DMS79 treated with DMSO at 0.1 percent for 48 hours (cell line): ENCODE data around the gene AXIN1.
A peak's percentile ranks its signal among the peaks of the same experiment; 100 is the strongest.
"Not testable (repeated sequence)": the region's sequence is repeated elsewhere in the genome, so short reads cannot be mapped to it uniquely, and the experiment has no call there.

Experiments
- DNase-seq: peaks from one replicate; lab custom pipeline; 2025; lab: John Stamatoyannopoulos, UW

AXIN1 gene

GRCh38 chr16:352547-353403, at the start of gene AXIN1:
AXIN1 (minus strand) TSS chr16:352723; CDS start chr16:347025, 5,698 bp downstream.
- DNase-seq = peak; percentile 93

DNA sequence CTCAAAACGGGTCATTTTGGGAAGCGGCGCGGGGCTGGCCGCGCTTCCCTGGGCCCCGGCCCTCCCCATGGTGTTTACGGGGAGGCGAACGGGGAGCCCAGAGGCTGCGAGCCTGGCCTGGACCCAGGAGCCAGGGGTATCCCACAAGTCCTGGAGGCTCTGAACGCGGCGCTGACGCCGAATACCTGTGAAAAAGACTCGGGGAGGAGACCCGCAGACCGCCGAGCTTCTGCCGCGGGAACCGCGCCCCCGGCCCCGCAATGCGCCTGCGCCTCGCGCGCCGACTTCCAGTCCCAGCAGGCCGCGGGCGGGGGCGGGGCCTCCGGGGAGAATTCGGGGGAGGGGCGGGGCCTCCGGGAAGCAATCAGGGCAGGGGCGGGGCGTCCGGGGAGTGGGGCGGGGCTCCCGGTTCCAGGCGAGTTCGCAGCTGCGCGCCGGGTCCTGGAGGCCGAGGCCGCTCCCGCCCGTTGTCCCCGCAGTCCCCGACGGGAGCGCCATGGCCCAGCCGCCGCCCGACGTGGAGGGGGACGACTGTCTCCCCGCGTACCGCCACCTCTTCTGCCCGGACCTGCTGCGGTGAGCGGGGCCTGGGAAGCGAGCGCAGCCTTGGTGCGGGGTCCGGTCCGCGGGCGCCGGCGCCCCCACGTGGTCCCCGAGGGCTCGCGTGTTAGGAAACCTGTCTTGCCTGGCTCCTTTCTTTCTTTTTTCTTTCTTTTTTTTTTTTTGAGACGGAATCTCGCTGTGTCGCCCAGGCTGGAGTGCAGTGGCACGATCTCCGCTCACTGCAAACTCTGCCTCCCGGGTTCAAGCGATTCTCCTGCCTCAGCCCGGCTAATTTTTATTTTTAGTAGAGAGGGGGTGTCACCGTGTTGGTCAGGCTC, 49.2 kb upstream of the AXIN1 start, which contains the start of gene DECR2:
TSS of gene DECR2 (plus strand) at position 418 of the 881 bp plus-strand sequence. CDS start at position 497, 79 bp downstream.
- peak; percentile 60 for DNase-seq

DNA sequence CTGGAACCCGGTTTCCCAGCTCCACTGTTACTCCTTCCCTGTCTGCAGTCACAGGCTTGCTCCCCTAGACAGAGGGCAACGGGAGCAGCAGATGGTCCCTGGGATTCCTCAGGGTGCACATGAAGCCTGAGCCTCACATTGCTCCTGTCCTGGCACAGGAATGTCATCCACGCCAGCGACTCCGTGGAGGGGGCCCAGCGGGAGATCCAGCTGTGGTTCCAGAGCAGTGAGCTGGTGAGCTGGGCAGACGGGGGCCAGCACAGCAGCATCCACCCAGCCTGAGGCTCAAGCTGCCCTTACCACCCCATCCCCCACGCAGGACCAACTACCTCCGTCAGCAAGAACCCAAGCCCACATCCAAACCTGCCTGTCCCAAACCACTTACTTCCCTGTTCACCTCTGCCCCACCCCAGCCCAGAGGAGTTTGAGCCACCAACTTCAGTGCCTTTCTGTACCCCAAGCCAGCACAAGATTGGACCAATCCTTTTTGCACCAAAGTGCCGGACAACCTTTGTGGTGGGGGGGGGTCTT, 47.6 kb upstream of the AXIN1 start:
- DNase-seq = no peak

DNA sequence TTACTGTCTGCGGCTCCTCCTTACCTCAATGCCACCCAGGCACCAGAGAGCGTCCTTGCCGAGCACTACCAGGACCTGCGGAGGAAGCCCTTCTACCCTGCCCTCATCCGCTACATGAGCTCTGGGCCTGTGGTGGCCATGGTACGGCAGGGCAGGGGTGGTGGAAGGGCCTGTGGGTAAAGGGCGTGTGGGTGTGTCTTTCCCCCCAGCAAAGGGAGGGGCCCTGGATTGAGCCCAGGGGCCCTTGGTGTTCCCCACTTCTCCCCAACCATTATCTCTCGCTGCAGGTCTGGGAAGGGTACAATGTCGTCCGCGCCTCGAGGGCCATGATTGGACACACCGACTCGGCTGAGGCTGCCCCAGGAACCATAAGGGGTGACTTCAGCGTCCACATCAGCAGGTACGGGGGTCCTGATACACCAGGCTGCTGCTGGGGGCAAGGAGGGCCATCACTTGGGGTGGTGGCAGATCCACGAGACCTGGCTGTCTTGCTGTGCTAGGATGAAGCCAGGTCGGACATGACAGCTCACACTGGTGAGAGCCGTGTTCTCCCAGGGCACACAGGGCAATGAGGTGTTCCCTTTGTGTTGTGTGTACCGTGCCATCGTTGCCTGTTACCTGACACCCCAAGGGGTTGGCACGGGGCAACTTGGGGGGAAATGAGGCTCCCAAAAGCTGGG, 47.0 kb upstream of the AXIN1 start:
- no peak for DNase-seq

DNA sequence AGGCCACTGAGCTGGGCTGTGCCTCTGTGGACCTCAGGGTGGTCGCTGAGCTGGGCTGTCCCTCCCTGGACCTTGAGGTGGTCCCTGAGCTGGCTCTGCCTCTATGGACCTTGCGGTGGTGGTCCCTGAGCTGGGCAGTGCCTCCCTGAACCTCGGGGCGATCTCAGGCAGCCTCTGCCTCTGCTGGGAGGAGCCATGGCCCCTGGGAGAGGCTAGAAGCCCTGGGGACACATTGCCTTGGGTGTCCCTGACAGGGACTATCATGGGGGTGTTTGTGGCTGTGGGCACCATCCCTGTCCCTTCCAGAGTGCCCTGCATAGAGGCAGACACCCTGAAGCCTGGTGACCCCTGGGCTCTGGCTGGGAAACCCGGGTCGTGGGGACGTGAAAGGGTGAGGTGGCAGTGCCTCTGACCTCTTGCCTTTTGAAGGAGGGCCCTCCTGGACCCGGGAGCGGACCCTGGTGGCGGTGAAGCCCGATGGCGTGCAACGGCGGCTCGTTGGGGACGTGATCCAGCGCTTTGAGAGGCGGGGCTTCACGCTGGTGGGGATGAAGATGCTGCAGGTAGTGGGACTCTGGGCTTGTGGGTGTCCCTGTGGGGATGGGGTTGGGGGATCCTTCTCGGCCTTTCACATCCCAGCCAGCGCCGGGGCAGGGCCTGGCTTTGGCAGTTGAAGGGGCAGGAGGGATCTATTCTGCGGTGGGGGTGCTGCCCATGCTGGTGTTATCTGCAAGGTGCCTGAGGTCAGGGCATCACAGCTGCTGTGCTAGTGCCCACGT, 46.2 kb upstream of the AXIN1 start:
- DNase-seq = no peak

DNA sequence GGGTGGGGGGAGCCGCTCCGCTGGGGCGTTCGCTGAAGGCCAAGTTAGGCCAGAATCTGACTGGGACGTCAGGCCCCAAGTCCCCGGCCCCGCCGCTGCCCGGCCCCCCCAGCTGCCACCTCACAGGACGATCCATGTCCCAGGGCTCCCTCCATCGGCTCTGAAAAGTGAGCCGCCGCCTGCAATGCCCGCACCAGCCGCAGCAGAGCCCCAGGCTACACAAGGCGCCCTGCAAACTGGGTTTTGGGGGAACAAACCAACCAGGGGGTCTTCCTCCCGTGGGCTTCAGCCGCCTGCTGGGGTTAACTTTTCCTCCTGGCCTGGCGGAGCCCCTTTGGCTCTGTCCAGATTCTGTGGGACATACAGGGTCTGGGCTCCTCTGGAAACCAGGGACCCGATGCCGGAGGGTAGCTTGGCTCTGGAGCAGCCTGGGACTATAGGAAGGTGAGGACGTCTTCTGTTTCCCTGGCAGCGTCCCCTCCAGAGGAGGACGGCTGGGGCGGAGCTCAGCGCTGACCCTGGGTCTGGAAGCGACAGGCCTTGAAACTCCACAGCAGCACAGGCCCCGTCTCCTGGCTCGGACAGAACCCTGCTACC, 45.3 kb upstream of the AXIN1 start:
- no peak for DNase-seq

DNA sequence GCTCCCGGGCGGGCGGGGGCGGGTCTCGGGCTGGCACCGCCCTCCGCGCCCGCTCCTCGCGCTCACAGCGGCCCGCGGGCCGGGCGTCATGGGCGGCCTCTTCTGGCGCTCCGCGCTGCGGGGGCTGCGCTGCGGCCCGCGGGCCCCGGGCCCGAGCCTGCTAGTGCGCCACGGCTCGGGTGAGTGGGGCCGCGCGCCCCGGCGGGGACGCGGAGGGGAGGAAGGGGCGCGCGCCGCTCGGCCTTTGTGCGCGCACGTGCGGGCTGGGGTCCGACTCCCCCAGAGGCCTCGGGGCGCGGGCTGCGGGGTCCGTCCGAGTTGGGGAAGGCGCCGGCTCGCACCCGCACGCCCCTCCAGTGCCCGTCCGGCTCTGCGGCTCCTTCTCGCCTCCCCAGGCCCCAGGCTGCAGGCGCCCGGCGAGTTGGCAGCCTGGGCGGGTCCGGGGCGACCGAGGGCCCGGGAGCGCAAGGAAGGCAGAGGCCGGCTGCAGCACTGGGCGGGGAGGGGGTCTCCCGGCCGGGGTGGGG, 44.7 kb upstream of the AXIN1 start, which contains the start of gene NME4:
TSS of gene NME4 (plus strand) at position 65 of the 527 bp plus-strand sequence. CDS start at position 89, 24 bp downstream.
- no peak for DNase-seq

- peak; percentile 64 for DNase-seq
Observed at GRCh38 chr16:396605-397004, 44.1 kb upstream of the AXIN1 start.

GRCh38 chr16:396199-396598, 43.7 kb upstream of the AXIN1 start:
- peak; percentile 29 for DNase-seq

- DNase-seq = no peak
Observed at GRCh38 chr16:392450-393030, 40.0 kb upstream of the AXIN1 start.

DNA sequence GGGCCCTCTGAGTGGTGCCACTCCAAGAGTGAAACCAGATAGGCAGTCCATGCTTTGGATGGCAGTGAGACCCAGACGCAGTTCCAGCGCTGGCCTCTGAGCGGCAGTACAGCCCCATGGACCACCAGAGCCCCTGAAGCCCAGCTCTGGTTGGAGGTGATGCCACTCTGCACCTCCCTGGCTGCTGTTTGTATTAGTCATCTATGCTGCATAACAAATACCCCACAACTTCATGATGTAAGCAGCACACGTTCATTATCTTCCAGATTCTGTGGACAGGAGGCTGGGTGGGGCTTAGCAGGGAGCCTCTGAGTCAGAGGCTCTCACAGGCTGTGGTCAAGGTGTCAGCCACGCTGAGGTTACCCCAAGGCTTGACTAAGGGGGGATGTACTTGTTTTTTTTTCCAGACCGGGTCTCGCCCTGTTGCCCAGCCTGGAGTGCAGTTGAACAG, 39.4 kb upstream of the AXIN1 start:
- peak; percentile 20 for DNase-seq

DNA sequence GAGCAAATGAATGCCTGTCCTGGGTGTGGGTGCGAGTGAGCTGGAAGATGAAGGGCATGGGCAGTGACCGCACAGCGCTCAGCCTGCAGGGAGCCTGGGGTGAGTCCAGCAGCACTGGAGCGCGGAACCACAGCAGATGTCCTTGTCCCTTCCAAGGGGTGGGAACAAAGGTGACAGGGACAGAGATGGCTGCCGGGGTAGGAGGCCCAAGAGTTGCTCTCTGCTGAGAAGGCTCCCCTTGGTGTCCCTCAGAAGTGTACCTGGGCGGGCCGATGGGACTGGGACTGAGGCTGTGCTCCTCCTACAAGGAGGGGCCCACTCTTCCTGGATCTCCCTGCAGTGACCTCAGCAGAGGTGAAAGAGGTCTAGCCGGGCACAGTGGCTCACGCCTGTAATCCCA, 36.8 kb upstream of the AXIN1 start:
- no peak for DNase-seq

- DNase-seq = not testable (repeated sequence)
Observed at GRCh38 chr16:387761-388666, 35.5 kb upstream of the AXIN1 start.

GRCh38 chr16:386641-387156, 34.2 kb upstream of the AXIN1 start:
- DNase-seq = no peak

DNA sequence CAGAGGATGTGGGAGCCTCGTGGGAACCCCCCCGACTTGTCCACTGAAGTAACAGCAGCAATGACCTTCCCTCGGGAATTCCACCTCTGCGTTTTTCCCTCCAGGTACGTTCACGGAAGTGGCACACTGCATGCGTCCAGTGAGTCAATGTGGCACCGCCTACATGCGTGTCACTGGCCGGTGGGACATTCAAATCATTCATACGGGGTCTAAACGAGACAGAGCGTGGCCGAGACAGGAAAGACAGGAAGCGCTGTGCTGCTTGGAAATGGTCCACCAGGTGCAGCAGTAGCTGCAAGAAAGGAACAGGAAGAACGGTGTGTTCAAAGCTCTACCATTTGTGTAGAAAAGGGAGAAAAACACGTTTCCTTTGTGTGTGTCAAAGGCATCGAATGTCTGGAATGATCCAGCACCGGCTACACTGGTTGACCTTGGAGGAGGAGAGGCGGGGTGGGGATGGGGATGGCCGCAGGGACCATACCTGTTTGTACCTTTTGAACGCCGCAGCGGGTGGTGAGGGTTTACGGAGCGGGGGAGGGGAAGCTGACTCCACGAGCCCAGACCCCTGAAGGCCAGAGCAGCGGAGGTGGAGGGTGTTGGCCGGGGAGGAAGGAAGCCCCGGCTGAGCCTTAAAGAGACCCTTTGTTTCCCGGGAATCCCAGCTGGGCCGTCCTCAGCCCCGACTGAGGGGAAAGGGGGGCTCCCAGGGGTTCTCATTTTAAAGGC, 31.0 kb upstream of the AXIN1 start:
- DNase-seq = no peak

DNA sequence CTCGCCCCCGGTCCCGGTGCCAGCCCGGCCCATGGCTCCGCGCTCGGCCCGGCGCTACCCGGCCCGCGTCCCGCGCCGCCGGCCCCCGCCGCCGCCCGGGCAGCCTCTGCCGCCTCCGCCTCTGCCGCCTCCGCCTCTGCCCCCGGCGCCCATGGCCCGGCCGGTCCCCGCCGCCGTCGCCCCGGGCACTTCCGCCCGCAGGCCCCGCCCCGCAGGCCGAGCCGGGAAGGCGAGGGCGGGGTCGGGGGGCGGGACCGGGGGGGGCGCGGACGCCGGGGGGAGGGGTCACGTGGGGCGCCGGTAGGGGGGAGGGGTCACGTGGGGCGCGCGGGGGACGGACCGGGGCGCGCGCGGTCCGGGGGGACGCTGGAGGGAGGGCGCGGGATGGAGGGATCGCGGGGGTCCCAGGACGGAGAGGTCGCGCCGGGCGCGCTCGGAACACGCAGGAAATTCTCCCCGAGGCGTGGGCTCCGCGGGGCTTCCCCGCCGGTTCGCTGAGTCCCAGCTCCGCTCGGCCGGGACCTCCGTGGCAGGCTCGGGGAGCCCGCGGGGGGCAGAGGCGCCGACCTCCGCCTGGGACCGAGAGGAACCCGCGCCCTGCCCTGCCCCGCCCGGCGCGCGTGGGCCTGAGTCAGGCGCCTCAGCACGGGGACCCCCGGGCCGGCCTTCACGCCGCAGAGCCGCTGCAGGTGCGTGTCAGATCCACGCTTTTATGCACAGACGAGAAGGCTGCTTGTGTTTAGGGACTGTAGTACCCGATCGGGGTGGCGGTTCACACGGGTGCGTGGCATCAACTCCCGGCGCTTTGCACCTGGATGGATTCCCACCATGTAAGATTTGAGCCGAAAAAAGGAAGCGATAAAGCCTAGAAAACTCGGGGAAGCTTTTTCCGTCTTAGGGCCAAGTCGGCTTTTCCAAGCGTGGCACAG, 29.5 kb upstream of the AXIN1 start, which contains the start of gene PGAP6:
TSS of gene PGAP6 (minus strand) at position 190 of the 929 bp plus-strand sequence. CDS start at position 33, 157 bp downstream.
- DNase-seq = no peak
